Stimulated activated CD8-positive, alpha-beta memory T cell treated with anti-CD3 and anti-CD28 coated beads, Interleukin-4, amount 100 ng/mL, for 24 hours (primary cell): ENCODE results near the gene PMFBP1.

Experiments used
- DNase-seq: peaks from one replicate; pipeline ENCODE4 v3.0.0-alpha.2; 2020; ENCODE audit warnings: low read depth

Gene PMFBP1

DNA sequence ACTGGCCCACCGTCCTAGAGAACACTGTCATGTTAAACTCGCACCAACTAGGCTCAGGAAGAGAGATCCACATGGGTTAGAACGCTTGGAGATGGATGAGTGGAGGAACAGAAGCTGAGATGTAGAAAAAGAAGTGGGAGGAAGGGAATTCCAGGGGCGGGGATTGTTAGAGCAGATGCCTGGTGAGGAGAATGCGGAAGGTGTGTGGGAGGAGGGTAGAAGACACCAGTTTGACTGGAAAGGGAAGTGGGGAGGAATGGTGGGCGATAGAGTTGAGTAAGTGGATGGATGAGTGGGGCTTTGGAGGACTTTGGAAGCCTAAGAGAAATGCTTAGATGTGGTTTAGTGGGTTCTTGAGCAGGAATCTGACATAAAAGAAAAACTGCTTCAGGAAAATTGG, 40.9 kb downstream of the PMFBP1 start:
- no peak for DNase-seq

DNA sequence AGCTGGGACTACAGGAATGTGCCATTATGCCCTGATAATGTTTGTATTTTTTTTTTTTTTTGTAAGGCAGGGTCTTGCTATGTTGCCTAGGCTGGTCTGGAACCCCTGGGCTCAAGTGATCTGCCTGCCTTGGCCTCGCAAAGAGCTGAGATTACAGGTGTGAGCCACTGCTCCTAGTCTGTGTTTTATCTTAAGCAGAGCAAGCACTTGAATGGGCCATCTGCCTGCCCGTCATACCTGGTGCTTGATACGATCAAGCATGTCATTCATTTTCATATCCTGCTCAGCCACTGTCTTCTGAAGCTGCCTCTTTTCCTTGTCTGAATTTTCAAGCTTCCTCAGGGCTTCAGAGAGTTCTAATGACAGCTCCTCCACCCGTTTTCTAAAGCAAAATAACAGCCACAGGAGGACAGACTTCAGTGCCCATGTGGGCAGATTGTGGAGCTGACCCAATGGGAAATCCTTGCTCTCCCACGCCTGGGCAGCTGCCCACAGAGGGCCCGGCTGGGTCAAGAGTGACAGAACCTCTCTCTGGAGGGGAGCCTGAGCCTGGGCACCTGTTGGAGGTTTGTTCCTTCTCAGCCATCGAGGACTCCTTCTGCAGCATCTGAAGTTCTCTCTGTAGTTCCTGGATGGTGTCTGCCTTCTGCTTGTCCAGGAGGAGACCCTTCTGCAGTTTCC, 41.8 kb downstream of the PMFBP1 start:
- no peak for DNase-seq

DNA sequence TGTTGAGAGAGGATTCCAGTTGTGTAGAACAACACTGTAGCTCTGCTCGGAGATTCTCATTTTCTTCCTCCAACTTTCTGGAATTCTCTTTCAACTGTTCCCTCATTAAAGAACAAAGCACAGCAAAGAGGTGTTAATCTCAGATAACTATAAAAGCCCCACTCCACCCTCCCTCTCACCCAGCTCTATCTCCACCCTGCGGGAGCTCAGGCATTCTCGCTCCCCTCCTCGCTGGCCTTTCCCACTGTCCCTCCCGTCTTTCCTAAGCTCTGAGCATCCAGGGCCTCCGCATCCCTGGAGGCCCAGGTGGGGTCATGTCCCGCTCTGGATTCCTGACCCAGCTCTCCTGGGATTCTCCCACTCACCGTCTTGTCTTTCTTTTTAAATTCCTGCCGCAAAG, 43.3 kb downstream of the PMFBP1 start:
- no peak for DNase-seq

DNA sequence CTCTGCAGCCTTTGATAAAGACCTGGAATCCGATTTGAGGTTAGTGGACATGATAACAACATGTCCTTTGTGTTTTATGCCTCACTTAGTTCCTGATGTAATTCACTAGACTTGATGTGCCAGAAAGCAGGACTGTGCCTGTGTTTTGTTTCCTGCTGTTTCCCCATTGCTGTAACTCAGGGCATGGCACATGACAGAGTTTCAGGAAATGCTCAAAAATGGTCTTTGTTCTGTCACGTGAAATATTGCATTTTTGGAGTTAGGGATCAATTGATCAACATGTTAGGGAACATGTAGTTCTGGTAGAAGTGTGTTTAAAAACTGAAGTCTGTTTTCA, 45.6 kb downstream of the PMFBP1 start:
- DNase-seq = no peak

DNA sequence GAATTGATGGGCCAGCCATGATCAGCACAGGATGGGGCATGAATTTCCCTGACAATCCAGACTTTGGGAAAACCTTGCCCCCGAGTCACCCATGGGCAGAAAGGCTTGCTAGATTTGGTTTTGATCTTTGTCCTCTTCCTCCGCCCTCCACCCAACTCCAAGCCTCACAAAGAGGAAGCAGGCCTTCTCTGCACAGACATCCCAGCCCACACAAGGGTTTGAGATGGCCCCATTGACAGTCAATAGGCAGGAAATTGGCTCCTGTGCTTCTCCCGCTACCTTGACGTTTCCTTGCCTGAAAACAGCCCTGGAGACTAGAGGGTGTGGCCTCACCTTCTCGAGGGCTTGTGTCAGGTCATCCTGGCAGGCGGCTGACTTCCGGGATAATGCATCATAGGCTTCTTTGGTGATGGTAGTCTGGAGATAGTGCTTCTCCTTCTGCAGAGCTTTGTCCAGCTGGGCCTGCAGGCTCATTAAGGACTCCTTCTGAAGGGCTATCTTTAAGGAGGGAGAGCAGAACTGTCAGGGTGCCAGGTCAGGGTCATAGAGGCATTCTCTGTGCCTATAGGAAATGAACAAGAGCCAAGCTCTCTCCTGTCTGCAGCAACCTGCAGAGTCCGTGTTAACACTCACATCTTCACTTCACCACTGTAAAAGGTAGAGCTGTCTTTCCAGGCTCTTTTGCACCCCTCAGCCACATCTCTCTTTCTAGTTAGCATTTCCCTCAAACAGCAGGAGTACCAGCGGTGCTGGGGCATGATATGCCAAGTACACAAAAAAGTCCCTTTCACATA, 46.1 kb downstream of the PMFBP1 start:
- no peak for DNase-seq

DNA sequence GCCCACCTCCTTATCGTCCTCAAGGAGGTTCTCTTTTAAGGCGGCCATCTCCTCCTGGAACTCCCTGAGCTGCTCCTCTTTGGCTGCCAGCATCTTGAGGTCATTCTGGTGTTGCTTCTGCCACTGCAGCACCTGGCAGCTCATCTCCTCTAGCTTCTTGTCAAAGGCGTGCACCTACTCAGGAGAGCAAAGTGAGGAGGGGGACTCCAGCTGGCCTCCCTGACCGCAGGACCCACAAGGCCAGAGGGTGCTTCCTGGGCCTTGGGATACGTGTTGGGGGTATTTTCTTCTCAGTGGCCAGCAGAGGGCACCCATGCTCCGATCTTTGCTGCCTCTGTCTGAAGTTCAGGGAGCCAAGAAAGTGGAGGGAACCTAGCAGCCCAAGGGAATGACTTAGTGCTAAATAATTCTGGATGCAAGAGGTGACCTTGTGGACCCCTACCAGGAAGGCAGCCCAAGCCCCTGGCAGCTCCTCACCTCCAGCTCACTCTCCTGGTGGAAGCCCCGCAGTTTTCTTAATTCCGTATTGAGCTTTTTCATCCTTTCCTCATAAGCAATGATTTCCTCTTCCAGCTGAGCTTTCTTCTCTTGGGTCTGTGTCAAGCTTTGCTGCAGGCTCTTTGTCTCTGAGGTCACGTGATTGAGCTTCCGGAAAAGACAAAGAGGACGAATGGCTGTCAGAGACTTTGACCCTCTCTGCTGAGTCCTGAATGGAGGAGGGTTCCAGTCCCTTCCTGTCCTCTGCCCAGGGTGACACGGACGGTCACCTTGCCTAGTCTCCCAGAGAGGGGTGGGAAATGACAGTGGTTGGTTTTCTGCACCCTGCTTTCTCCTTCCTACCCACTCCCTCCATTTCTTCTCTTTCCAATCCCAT, 47.0 kb downstream of the PMFBP1 start:
- peak; percentile 53 for DNase-seq

DNA sequence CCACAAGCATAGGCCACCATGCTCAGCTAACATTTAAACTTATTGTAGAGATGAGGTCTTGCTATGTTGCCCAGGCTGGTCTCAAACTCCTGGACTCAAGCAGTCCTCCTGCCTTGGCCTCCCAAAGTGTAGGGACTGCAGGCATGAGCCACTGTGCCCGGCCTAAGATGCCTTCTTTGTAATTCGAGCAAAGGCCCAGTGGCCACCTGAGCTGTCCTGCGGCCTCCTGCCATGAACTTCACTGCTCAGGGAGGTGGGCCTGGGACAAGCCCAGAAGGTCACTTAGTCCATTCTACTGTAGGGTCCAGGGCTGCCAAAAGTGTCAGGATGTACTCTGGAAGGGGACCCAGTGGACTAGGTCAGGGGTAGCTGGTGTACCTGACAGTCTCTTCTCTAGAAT, 47.8 kb downstream of the PMFBP1 start:
- no peak for DNase-seq

DNA sequence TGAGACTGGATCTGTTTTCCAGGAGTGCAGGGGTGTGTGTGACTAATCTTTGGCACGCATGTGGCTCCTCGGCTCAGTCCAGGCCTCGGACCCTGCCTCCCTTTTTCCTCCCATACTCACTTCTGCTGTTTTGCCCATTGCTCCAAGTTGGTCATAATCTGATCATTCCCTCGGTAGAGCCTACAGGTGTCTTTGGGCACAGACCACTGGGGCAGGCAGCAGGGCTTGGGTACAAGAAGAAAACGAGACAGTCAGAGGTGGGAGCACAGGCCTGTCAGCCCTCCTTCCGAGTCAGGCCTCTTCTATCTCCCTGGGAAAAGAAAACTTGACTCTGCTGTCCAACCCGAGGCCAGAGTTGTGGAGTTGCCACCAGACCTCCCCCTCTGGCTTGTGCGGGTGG, 48.5 kb downstream of the PMFBP1 start:
- DNase-seq = no peak

DNA sequence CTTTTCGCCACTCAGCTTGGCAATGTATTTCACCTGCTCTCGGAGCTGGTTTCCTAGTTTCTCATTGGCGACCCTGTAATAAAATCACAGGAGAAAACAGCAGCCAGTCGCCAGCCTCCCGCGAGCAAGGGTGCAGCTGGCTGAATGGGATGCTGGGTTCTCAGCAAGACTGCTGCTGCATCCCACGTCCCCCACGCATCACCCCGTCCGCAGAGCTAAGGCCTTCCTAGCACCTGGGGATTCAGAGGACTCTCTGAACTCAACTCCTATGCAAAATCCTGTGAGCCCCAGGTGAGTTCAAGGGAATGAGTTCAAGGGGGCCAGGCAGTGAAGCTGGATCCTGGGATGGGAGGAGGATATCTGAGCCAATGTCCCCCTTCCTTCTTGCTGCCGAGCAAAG, 49.0 kb downstream of the PMFBP1 start:
- DNase-seq = no peak

DNA sequence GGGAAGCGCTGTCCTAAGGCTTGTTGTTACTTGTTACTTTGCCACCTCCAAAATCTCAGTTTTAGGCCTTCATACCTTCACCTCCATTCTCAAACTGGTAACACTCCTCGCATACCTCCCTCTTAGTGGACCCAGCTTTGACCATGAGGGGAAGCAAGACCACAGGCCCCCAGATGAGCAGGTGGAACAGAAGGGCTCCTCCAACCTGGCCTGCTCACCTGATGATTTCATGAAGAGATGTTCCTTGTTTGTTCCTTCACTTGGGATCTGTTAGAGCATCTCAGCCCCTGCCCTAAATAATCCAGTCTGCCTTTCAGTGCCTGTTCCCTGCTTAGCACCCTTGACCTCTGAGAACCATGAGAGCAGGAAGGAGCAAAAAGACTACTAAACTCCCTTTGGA, 49.6 kb downstream of the PMFBP1 start:
- no peak for DNase-seq

DNA sequence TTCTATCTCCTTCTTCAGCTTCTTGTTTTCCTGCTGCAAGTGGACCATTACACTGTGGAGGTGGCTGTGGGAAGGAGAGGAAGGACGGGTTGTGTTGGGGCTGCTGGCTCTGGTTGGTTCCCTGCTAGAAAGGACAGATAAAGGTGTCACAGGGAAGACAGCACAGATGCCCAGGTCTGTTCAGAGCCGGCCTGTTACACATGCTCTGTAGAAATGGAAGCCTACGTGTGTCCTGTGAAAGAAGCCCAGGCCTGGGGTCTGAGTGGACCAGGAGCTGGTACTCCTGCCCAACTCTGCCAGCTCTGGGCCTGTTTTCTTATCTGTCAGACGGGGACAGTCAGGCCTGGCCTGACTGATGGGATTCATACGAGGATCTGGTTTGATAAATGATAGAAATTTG, 51.9 kb downstream of the PMFBP1 start:
- DNase-seq = no peak

DNA sequence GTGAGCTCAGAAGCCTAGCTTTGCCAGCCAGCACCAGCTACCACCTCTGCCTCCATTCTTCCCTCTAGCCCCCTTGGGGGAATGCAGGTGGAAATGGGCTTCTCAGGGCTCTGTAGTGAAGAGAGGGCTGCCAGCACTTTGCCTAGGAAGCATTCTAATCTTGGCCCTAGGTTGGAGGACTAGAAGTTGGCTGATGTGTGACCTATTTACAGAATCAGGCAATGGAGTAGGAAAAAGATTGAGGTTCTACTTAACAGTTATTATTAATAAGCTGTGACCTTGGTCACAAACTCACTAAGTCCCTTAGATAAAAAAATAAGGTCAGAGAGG, 58.4 kb downstream of the PMFBP1 start:
- DNase-seq = no peak

DNA sequence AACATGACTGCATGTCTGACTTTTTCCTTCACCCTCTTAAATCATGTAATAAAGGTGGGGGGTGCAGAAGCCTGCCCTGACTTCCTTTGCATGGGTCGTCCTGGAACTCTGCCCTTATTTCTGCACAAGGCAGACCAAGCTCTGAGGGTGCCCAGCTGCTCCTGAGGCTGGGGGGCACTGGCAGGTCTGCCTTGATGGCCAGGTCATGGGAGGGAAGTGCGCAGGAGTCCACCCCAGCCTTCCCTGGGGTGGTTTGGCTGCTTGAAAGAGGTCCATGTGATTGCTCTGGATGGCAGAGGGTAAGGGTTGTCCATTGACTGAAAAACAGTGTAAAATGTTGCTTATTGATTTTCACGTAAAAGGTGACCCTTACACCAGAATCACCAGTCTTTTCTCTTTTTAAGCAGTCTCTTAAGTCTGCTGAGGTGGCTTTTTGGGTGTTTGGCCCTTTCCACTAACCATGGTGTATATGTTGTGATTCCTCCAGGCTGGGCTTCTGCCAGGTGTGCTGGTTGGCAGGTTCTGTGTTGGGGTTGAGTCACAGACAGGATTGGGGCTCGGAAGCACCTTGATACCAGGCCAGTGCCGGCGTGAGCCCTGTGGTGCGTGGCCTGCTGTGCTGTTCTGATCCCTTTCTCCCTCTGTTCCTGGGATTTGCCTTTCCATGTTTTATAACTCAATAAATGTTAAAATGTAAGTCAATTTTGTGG, 58.9 kb downstream of the PMFBP1 start:
- no peak for DNase-seq

DNA sequence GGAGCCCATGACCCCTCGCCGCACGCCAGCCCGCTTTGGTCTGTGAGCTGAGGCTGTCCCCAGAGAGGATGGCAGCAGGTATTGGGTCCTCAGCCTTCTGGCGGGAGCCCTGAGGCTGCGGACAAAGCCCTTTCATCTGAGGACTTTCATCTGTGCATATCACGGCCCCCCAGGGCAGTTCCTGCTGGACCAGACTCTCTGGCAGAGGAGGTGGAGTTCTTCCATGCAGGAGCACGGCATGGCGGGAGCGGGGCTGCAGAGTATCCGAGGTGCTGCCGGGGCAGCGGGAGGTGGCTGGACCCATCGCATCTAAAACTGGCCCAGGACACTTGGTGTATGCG, 59.5 kb downstream of the PMFBP1 start:
- DNase-seq = no peak

DNA sequence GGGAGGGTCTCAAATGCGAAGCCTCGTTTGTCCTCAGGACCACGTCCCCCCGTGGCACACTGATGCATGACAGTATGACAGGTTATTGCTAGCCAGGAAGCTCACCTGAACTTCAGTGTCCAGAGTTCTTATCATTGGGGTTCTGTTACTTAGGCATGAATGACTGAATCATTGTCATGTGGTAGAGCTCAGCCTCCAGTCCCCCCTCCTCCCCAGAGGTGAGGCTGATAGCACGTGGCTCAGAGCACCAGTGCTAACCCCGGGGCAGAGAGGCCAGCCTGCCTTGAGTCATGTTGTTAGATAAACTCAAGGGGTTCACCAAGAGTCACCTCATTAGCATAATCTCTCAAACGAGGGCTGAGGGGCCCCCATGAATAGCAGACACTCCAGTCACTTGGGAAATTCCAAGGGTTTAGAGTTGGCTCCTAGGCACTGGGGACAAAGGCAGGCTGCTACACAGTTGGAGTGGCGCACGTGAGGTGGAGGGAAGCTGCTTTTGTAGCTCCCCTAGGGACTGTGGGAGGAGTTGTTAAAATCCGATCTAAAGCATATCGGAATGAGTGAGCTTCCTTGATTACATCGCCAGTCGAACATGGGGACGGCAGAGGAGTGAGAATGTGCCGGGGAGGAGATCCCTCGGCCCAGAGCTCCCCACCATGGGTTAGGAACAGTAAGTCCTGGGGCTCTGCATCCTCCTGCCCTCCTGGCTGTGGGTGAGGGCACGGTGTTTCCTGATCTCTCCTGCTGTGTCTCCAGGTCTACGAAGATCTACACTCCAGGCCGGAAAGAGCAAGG, 60.1 kb downstream of the PMFBP1 start:
- no peak for DNase-seq

DNA sequence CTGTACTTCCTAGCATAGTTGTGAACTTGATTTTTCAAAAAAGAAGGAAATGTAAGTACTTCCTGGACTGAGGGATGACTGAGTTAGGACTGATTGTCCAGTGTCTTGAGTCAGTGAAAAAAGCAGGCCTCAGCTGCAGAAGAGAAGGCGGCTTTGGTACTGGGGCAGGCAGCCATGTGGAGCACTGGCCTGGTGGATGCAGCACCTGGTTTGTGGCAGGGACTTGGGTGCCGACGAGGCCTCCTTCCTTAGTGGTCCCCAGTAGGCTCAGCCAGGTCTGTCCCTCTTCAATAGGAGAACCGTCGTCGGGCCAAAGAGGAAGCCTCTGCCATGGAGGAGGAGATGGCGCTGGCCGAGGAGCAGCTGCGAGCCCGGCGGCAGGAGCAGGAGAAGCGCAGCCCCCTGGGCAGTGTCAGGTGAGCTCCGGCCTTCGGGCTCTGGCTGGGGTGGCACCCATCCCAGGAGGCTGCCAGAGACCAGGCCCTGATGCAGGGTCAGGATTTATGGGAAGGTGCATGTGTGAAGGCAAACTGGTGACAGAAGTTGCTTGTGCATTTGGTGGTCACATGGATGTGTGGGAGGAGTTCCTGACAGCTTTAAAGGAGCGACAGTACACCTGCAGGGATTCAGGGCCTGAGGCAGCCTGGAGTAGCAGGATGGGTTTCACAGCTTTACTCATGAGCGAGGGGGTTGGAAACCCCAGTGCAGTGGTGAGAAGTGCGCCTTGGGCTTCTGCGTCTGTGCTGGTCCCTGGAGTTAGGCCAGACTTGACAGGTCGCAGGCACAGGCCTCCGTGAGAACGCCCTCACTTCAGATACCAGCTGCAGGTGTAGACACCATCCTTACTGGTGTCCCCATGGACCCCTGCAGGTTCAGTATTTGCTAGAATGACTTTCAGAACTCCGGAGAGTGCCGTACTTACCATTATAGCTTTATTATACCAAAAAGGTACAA, 61.0 kb downstream of the PMFBP1 start:
- DNase-seq = no peak

DNA sequence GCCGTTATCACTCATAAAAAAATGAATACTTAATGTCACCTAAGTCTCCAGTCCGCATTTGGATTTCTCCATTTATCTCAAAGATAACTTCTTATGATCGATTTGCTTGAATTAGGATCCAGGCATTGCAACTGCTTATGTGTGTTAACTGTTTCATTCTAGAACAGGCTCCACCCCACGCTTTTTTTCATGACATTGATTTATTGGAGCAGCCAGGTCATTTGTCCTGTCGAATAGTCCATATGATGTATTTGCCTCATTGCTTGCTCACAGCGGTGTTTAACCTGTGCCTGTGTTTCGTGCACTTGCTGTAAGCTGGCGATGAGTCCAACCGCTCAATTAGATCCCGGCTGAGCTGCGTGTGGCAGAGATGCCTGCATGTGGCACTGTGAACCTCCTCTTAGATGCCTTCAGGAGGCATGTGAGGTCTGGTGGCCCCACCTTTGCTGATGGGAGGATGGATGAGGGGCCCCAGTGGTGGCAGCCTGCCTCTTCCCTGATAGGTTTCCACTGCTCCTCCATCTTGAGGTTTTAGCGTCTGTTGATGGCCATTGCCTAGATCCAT, 61.9 kb downstream of the PMFBP1 start:
- DNase-seq = no peak

DNA sequence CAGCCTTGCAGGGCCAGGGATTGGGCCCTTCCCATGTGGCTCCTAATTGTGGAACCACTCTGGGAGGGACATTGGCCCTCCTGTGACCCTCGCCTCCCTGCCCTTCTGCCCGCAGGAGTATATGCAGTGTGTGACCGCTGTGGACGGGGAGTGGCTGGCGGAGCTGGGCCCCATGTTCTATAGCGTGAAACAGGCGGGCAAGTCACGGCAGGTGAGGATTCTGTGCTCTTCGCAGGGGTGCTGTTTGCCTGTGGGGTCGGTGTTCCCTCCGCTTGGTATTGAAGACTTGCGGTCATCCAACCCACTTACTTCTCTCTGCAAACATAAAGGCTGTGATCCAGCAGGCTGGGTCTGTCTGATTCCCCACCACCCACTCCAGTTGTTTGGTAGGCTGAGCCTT, 62.7 kb downstream of the PMFBP1 start:
- no peak for DNase-seq

DNA sequence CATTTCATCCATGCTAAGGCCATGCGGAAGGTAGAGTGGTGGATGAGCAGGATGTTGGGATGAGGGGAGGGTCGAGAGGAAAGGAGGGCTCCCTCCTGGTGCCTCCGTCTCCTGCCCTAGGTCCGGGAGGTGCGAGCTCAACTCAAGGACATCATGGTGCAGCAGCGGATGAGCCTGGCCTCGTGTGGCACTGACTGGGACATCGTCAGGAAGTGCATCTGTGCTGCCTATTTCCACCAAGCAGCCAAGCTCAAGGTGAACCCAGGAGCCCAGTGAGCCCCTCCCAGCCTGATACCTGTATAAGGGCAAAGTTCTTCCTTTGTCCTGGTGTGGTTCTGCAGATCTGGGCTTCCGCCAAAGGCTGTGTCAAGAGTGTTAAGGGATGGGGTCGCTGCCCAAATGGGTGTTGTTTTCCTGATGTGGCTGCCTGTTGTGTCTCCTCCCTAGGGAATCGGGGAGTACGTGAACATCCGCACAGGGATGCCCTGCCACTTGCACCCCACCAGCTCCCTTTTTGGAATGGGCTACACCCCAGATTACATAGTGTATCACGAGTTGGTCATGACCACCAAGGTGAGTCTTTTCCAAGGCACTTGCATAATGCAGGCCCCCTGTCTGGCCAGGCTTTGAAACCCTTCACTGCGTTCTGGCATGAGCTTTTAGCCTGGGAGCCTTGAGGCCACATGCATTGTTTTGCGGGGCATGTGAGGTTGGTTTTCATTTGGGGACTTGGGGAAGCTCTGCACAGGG, 63.4 kb downstream of the PMFBP1 start:
- no peak for DNase-seq

DNA sequence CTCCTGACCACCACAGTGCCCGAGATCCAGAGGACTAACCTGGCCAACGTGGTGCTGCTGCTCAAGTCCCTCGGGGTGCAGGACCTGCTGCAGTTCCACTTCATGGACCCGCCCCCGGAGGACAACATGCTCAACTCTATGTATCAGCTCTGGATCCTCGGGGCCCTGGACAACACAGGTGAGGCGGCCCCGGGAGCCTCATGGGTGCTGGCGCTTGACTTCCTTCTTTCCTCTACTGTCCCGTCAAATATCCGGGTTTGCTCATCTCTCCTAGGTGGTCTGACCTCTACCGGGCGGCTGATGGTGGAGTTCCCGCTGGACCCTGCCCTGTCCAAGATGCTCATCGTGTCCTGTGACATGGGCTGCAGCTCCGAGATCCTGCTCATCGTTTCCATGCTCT, 64.6 kb downstream of the PMFBP1 start:
- no peak for DNase-seq
